K562 treated with DMSO at 1 percent for 48 hours (cell line): Measurements from ENCODE around the gene COPZ2. TPM values are rescaled to one million over a fixed set of nuclear protein-coding genes. Genes with fewer than 3 reads are reported as not detected.

Experiments
- total RNA-seq: library from RNA; unstranded; fragments of 300-600 nt; gene quantifications from 2 replicates; pipeline ENCODE4 v1.2.3, GENCODE V29; 2022; ENCODE audit warnings: low replicate concordance; ENCODE audit errors: extremely low read depth

COPZ2 gene
- total RNA-seq, result not detected in 2 replicates

GRCh38 chr17:48037036-48037837 is at the start of gene COPZ2:
COPZ2 (minus strand) TSS chr17:48037797; CDS start chr17:48037777, 20 bp downstream.

GRCh38 chr17:48047741-48048383 is 10.3 kb upstream of the COPZ2 start, which contains the start of gene NFE2L1:
NFE2L1 (plus strand) TSS chr17:48048359; CDS start chr17:48051119, 2,760 bp downstream.

Other genes with a start within 250 kb of the COPZ2 start
- not detected in 2 replicates for gene OSBPL7, start 216.0 kb downstream of the COPZ2 start, total RNA-seq
- gene MRPL10, start 206.3 kb downstream of the COPZ2 start, total RNA-seq, result not detected in 2 replicates
- gene LRRC46, start 206.1 kb downstream of the COPZ2 start, total RNA-seq, result not detected in 2 replicates
- gene SCRN2, start 196.5 kb downstream of the COPZ2 start, total RNA-seq, result not detected in 2 replicates
- not detected in 2 replicates for gene SP6, start 186.6 kb downstream of the COPZ2 start, total RNA-seq
- not detected in 2 replicates for gene SP2, start 141.6 kb downstream of the COPZ2 start, total RNA-seq
- not detected in 2 replicates for gene PNPO, start 96.2 kb downstream of the COPZ2 start, total RNA-seq
- not detected in 2 replicates for gene PRR15L, start 79.9 kb downstream of the COPZ2 start, total RNA-seq
- not detected in 2 replicates for gene CDK5RAP3, start 66.7 kb downstream of the COPZ2 start, total RNA-seq
- gene NFE2L1, start 10.6 kb upstream of the COPZ2 start, total RNA-seq, result 109 and 493 TPM in 2 replicates
- not detected in 2 replicates for gene CBX1, start 63.7 kb upstream of the COPZ2 start, total RNA-seq
- gene SNX11, start 70.0 kb upstream of the COPZ2 start, total RNA-seq, result not detected in 2 replicates